ENCODE results near the gene ALOX15.
A peak's percentile ranks its signal among the peaks of the same experiment; 100 is the strongest.
"Not testable (repeated sequence)": the region's sequence is repeated elsewhere in the genome, so short reads cannot be mapped to it uniquely, and the experiment has no call there.

Gene ALOX15
- 0 to 2.1 (median 0.08) reads per million in 17 experiments for total RNA-seq

- no peak for DNase-seq
Measured at GRCh38 chr17:4641297-4642195, at the start of gene ALOX15. ALOX15 (minus strand) TSS chr17:4641678; CDS start chr17:4641651, 27 bp downstream.

GRCh38 chr17:4690745-4691144 is 49.3 kb upstream of the ALOX15 start:
- DNase-seq: no peak

GRCh38 chr17:4689872-4690271 is 48.4 kb upstream of the ALOX15 start:
- DNase-seq: not testable (repeated sequence)

GRCh38 chr17:4683739-4684138 is 42.3 kb upstream of the ALOX15 start:
- DNase-seq: not testable (repeated sequence)

- peak in 1 of 4 experiments; percentile 26 for DNase-seq
Measured at GRCh38 chr17:4679658-4680057, 38.2 kb upstream of the ALOX15 start.

- peak; percentile 65 to 88 (median 73) for DNase-seq
Measured at GRCh38 chr17:4678448-4679026, 37.1 kb upstream of the ALOX15 start.

GRCh38 chr17:4676791-4677190 is 35.3 kb upstream of the ALOX15 start:
- no peak for DNase-seq

- DNase-seq: no peak
Measured at GRCh38 chr17:4675791-4676190, 34.3 kb upstream of the ALOX15 start.

GRCh38 chr17:4674685-4674998 is 33.2 kb upstream of the ALOX15 start:
- DNase-seq: no peak

GRCh38 chr17:4673986-4674684 is 32.7 kb upstream of the ALOX15 start:
- no peak for DNase-seq

- DNase-seq: no peak
Measured at GRCh38 chr17:4673169-4673568, 31.7 kb upstream of the ALOX15 start.

- no peak for DNase-seq
Measured at GRCh38 chr17:4672751-4673150, 31.3 kb upstream of the ALOX15 start.

GRCh38 chr17:4672055-4672630 is 30.7 kb upstream of the ALOX15 start:
- no peak for DNase-seq

GRCh38 chr17:4667166-4667565 is 25.7 kb upstream of the ALOX15 start:
- DNase-seq: no peak

GRCh38 chr17:4666296-4666695 is 24.8 kb upstream of the ALOX15 start:
- no peak for DNase-seq

- DNase-seq: no peak
Measured at GRCh38 chr17:4665027-4665426, 23.5 kb upstream of the ALOX15 start.

- no peak for DNase-seq
Measured at GRCh38 chr17:4664230-4664629, 22.8 kb upstream of the ALOX15 start.

GRCh38 chr17:4663711-4664110 is 22.2 kb upstream of the ALOX15 start:
- DNase-seq: no peak

GRCh38 chr17:4658478-4659305 is 17.2 kb upstream of the ALOX15 start:
- DNase-seq: peak; percentile 36 to 79 (median 68)

- no peak for DNase-seq
Measured at GRCh38 chr17:4657678-4658077, 16.2 kb upstream of the ALOX15 start.

- DNase-seq: not testable (repeated sequence)
Measured at GRCh38 chr17:4655933-4656332, 14.5 kb upstream of the ALOX15 start.

- DNase-seq: no peak
Measured at GRCh38 chr17:4652997-4653396, 11.5 kb upstream of the ALOX15 start.
